Hepatocyte (in vitro differentiated cells): Measurements from ENCODE around the gene NFKB1.

Source experiments
- EZH2 ChIP-seq: fragments of 200-600 bp; sonication (generic); IDR thresholded peaks from 2 replicates; pipeline ENCODE4 v1.6.1; 2016; ENCODE audit warnings: antibody characterized with exemption, mild to moderate bottlenecking, borderline replicate concordance
- TF ChIP-seq, protein P1 (sequence below): fragments of 200-600 bp; sonication (generic); IDR thresholded peaks from 2 replicates; pipeline ENCODE4 v1.5.1; 2016; ENCODE audit warnings: antibody characterized with exemption, mild to moderate bottlenecking; ENCODE audit not compliant: poor library complexity

DNA sequence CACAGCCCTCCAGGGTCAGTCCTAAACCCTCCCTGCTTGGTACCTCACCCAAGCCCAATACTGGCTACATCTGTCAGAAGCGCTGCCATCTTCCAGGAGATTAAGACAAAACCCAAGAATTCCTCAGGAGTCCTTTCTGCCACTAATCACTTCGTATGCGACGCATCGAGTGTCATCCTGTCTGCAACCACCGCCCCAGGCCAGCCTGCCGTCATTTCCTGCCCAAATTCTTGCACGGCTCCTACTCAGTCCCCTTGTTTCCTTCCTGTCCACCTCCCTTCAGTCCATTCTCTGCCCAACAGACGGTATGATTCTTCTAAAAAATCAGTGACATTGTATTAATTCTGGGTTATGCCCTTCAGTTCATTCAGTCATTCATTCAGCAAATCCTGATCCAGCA lies 113.6 kb downstream of the NFKB1 start:
- TF ChIP-seq, protein P1, sequence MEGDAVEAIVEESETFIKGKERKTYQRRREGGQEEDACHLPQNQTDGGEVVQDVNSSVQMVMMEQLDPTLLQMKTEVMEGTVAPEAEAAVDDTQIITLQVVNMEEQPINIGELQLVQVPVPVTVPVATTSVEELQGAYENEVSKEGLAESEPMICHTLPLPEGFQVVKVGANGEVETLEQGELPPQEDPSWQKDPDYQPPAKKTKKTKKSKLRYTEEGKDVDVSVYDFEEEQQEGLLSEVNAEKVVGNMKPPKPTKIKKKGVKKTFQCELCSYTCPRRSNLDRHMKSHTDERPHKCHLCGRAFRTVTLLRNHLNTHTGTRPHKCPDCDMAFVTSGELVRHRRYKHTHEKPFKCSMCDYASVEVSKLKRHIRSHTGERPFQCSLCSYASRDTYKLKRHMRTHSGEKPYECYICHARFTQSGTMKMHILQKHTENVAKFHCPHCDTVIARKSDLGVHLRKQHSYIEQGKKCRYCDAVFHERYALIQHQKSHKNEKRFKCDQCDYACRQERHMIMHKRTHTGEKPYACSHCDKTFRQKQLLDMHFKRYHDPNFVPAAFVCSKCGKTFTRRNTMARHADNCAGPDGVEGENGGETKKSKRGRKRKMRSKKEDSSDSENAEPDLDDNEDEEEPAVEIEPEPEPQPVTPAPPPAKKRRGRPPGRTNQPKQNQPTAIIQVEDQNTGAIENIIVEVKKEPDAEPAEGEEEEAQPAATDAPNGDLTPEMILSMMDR: no peak
- no peak for TF ChIP-seq EZH2
